ENCODE data around the gene NRXN3. TPM values are rescaled to one million over a fixed set of nuclear protein-coding genes. Genes with fewer than 3 reads are reported as not detected.

The NRXN3 gene
- total and polyA plus RNA-seq, 3 experiments from 2014 or later = not detected

- POLR2A ChIA-PET = no interaction called here
- no peak overlapping the region for H3K27ac Mint-ChIP-seq
- H3K4me1 ChIP-seq (ENCODE audit: insufficient read depth, low read length) = no peaks in the 10 kb centered on the region
- H3K36me3 ChIP-seq (ENCODE audit: insufficient read depth, low read length) = no peaks in the 10 kb centered on the region
- H3K4me3 Mint-ChIP-seq = no peak overlapping the region
- CTCF ChIA-PET = no interaction called here
- H3K4me1 Mint-ChIP-seq = no peaks in the 10 kb centered on the region
- peaks cover 0 to 6% (median 3%) of the 10 kb centered on the region in 5 donors for H3K9me3 Mint-ChIP-seq
- DNase-seq = no peak
- no peak overlapping the region for H3K4me3 ChIP-seq (ENCODE audit: low read length)
- H3K27ac ChIP-seq (ENCODE audit: low read depth, low read length) = no peak overlapping the region
- H3K36me3 Mint-ChIP-seq = no peaks in the 10 kb centered on the region
- no peaks in the 10 kb centered on the region for H3K27me3 ChIP-seq (ENCODE audit: insufficient read depth, low read length, poor library complexity, severe bottlenecking)
- no peaks in the 10 kb centered on the region for H3K9me3 ChIP-seq (ENCODE audit: low read length)
- H3K27me3 Mint-ChIP-seq = no peaks in the 10 kb centered on the region
These were observed 1741.6 kb downstream of the NRXN3 start for GRCh38 chr14:79911744-79912143.

GRCh38 chr14:79914595-79914994 lies 1744.4 kb downstream of the NRXN3 start:
- POLR2A ChIA-PET = no interaction called here
- peaks cover 0 to 11% (median 5%) of the 10 kb centered on the region in 5 donors for H3K9me3 Mint-ChIP-seq
- CTCF ChIA-PET = no interaction called here
- Histone ChIP-seq H3K36me3 (ENCODE audit: insufficient read depth, low read length) (no peaks in the 10 kb centered on the region), H3K27me3 (ENCODE audit: insufficient read depth, low read length, poor library complexity, severe bottlenecking) (no peaks in the 10 kb centered on the region), H3K27ac (ENCODE audit: low read depth, low read length) (no peak overlapping the region), H3K4me1 (ENCODE audit: insufficient read depth, low read length) (no peaks in the 10 kb centered on the region), H3K9me3 (ENCODE audit: low read length) (no peaks in the 10 kb centered on the region), H3K4me3 (ENCODE audit: low read length) (no peak overlapping the region)
- no peak for DNase-seq
- no peak overlapping the region for H3K27ac Mint-ChIP-seq
- no peak overlapping the region for H3K4me3 Mint-ChIP-seq
- no peaks in the 10 kb centered on the region for H3K4me1 Mint-ChIP-seq
- H3K36me3 Mint-ChIP-seq = no peaks in the 10 kb centered on the region
- no peaks in the 10 kb centered on the region for H3K27me3 Mint-ChIP-seq

- Mint-ChIP-seq H3K4me3 (no peak overlapping the region), H3K9me3 (peaks cover 0 to 12% (median 3%) of the 10 kb centered on the region in 5 donors), H3K27ac (no peak overlapping the region), H3K27me3 (no peaks in the 10 kb centered on the region), H3K4me1 (no peaks in the 10 kb centered on the region), H3K36me3 (no peaks in the 10 kb centered on the region)
- POLR2A ChIA-PET = no interaction called here
- H3K9me3 ChIP-seq (ENCODE audit: low read length) = no peaks in the 10 kb centered on the region
- DNase-seq = no peak
- H3K4me1 ChIP-seq (ENCODE audit: insufficient read depth, low read length) = no peaks in the 10 kb centered on the region
- no peaks in the 10 kb centered on the region for H3K27me3 ChIP-seq (ENCODE audit: insufficient read depth, low read length, poor library complexity, severe bottlenecking)
- H3K36me3 ChIP-seq (ENCODE audit: insufficient read depth, low read length) = no peaks in the 10 kb centered on the region
- CTCF ChIA-PET = no interaction called here
- no peak overlapping the region for H3K4me3 ChIP-seq (ENCODE audit: low read length)
- H3K27ac ChIP-seq (ENCODE audit: low read depth, low read length) = no peak overlapping the region
These were observed 1745.2 kb downstream of the NRXN3 start for GRCh38 chr14:79915406-79915805.

- Histone ChIP-seq H3K36me3 (ENCODE audit: insufficient read depth, low read length) (no peaks in the 10 kb centered on the region), H3K4me1 (ENCODE audit: insufficient read depth, low read length) (no peaks in the 10 kb centered on the region), H3K27me3 (ENCODE audit: insufficient read depth, low read length, poor library complexity, severe bottlenecking) (no peaks in the 10 kb centered on the region), H3K4me3 (ENCODE audit: low read length) (no peak overlapping the region), H3K9me3 (ENCODE audit: low read length) (no peaks in the 10 kb centered on the region), H3K27ac (ENCODE audit: low read depth, low read length) (no peak overlapping the region)
- CTCF ChIA-PET = no interaction called here
- H3K4me1 Mint-ChIP-seq = no peaks in the 10 kb centered on the region
- no peaks in the 10 kb centered on the region for H3K36me3 Mint-ChIP-seq
- POLR2A ChIA-PET = no interaction called here
- no peaks in the 10 kb centered on the region for H3K27me3 Mint-ChIP-seq
- no peak for DNase-seq
- H3K27ac Mint-ChIP-seq = no peak overlapping the region
- peaks cover 2 to 19% (median 5%) of the 10 kb centered on the region in 5 donors for H3K9me3 Mint-ChIP-seq
- no peak overlapping the region for H3K4me3 Mint-ChIP-seq
These were observed 1746.1 kb downstream of the NRXN3 start for GRCh38 chr14:79916281-79916680.

- ChIA-PET POLR2A (no interaction called here), CTCF (no interaction called here)
- H3K27me3 Mint-ChIP-seq = no peaks in the 10 kb centered on the region
- no peaks in the 10 kb centered on the region for H3K4me1 Mint-ChIP-seq
- DNase-seq = no peak
- no peaks in the 10 kb centered on the region for H3K27me3 ChIP-seq (ENCODE audit: insufficient read depth, low read length, poor library complexity, severe bottlenecking)
- no peak overlapping the region for H3K27ac Mint-ChIP-seq
- no peaks in the 10 kb centered on the region for H3K9me3 ChIP-seq (ENCODE audit: low read length)
- H3K9me3 Mint-ChIP-seq = peaks cover 2 to 19% (median 5%) of the 10 kb centered on the region in 5 donors
- no peak overlapping the region for H3K27ac ChIP-seq (ENCODE audit: low read depth, low read length)
- H3K4me3 ChIP-seq (ENCODE audit: low read length) = no peak overlapping the region
- H3K36me3 ChIP-seq (ENCODE audit: insufficient read depth, low read length) = no peaks in the 10 kb centered on the region
- H3K36me3 Mint-ChIP-seq = no peaks in the 10 kb centered on the region
- no peak overlapping the region for H3K4me3 Mint-ChIP-seq
- H3K4me1 ChIP-seq (ENCODE audit: insufficient read depth, low read length) = no peaks in the 10 kb centered on the region
These were observed 1746.7 kb downstream of the NRXN3 start for GRCh38 chr14:79916892-79917291.

Measured in CD8-positive, alpha-beta memory T cell (primary cell).